ENCODE results near the gene GOLGA6D.
"Not testable (repeated sequence)": the region's sequence is repeated elsewhere in the genome, so short reads cannot be mapped to it uniquely, and the experiment has no call there.

Gene GOLGA6D

DNA sequence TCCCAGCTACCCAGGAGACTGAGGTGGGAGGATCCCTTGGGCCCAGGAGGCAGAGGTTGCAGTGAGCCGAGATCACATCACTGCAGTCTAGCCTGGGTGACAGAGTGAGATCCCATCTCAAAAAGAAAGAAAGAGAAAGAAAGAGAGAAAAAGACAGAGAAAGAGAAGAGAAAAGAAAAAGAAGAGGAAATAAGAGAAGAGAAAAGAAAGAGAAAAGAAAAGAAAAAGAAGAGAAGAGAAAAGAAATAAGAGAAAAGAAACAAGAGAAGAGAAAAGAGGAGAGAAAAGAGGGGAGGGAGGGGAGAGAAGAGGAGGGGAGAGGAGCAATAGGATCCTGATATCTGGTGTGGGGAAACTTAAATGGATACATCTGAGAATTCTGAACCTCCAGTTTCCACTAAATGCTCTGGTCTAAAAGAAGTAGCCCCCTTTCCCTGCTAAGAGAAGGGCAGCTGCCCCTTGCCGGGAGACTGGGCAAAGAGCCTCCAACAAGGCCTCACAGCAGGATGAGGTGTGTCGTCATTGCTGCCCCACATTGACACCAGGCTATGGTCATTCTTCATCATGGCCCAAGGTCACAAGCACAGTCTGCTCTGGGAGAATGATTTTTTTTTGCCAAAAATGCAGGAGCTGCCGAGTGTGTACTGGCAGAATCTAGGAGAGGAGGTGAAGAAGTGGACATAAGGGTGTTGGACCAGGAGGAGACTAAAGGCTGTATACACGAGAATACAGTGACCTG lies 32.1 kb downstream of the GOLGA6D start:
- TF ChIP-seq CTCF (IDR thresholded peaks at IDR 0.05; ENCODE audit: low read depth, low read length) = no peak
- H3K4me3 ChIP-seq (ENCODE audit: low read depth, low read length) = no peak overlapping the region

DNA sequence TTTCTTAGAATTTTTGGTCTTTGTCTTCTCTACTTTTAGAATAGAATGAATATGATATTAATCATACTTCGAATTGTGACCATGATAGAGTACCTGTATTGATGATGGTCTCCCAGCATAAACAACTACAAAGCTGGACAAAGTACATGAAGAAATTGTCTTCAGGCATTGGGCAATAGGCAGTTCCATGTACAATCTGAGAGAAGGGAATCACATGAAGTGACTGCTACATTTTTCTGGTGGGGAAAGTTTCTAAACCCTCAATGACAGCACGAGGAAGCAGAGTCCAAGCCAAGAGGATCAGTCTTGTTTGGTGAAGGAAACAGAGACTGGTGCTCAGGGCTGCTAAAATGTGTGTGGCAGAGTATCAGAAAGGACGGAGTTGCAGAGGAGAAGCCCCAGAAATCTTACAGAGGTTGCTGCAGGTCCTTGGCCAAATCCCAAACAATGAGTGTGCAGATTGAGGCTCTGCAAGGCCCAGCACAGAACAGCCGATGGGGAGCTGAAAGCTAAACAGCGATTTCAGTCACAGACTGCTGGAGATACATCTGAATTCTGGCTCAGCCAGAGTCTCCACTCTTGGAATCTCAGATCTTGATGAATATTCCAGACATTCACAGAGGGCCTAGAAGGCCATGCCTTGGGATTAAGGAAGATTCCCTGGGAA lies 36.7 kb downstream of the GOLGA6D start:
- not testable (repeated sequence) for H3K4me3 ChIP-seq (ENCODE audit: low read depth, low read length)

DNA sequence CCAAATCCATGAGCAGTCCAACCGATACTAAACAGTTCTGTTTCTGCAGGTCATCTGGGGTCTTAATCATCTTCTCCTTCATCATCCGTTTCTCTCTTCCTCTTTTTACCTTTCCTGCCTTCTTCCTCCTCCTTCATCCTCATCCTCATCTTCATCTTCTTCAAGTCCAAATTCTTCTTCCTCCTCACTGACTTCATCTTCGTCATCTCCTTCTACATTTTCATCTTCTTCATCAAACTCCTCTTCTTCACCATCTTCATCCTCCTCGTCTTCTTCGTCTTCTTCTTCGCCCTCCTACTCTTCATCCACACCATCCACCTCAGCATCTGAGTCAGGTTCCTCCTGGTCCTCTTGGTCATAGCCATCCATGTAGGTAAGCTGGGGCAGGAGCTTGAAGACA lies 39.1 kb downstream of the GOLGA6D start:
- H3K4me3 ChIP-seq (ENCODE audit: low read depth, low read length) = no peak overlapping the region
- no peak for TF ChIP-seq CTCF (IDR thresholded peaks at IDR 0.05; ENCODE audit: low read depth, low read length)

- TF ChIP-seq CTCF (IDR thresholded peaks at IDR 0.05; ENCODE audit: low read depth, low read length) = no peak
- H3K4me3 ChIP-seq (ENCODE audit: low read depth, low read length) = no peak overlapping the region
These were observed 43.3 kb downstream of the GOLGA6D start for GRCh38 chr15:75325922-75326321.

DNA sequence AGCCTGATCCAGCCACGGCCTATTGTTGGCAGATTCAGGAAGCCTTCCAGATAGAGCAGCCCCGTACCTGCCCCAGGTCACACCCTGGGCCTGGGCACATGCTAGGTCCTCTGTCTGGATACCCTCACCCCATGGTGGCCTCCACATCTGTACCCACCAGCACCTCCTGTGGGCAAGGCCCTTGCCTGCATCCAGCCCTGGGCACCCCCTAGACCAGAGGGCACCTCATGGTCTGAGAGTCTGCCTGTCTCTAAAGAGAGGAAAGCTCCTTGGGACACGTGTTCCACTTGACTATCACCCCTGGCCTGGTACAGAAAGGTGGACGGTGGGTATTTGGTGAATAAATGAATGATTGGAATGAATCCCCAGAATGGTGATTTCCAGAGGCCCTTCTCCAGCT lies 44.4 kb downstream of the GOLGA6D start:
- H3K4me3 ChIP-seq (ENCODE audit: low read depth, low read length) = no peak overlapping the region
- no peak for TF ChIP-seq CTCF (IDR thresholded peaks at IDR 0.05; ENCODE audit: low read depth, low read length)

- no peak overlapping the region for H3K4me3 ChIP-seq (ENCODE audit: low read depth, low read length)
- no peak for TF ChIP-seq CTCF (IDR thresholded peaks at IDR 0.05; ENCODE audit: low read depth, low read length)
These were observed 44.9 kb downstream of the GOLGA6D start for GRCh38 chr15:75327491-75327890.

DNA sequence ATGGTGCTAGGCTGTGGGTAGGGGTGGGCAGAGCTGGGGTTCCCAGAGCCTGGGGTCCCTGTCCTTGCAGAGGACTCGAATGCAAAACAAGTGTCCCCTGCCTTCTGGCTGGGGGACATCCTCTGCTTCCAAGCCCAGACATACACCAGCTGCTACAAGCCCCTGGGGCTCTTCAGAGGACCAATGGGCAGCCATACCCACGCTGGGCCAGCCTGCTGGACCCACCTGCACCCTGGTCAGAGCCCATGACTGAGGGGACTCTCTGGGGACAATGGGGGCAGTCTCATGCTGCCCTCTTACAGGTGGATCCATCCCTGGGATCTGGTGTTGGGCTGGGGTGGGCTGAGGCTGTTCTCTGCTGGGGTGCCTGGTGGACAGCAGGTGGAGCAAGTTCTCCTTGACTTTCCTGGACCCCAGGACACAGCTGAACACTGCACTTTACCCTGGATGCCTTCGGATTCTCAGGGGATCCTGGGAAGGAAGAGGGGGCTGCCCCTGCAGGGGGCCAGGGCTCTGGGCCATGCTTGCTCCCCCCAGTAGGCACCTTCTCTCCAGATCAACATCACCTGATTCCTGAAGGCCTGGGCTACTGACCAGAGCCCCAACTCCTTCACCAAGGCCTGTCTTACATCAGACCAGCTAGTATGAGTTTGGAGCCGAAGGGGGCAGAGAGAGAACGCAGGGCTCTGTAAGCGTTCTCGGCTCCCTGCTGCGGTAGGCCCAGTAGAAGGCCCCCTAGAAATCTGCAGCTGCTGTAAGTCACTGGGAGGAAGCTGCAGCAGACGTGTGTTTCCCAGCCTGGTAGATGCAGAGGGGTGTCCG lies 46.1 kb downstream of the GOLGA6D start:
- H3K4me3 ChIP-seq (ENCODE audit: low read depth, low read length) = no peak overlapping the region
- TF ChIP-seq CTCF (IDR thresholded peaks at IDR 0.05; ENCODE audit: low read depth, low read length) = no peak
